K562 (cell line): ENCODE results near the gene ALDH9A1. TPM values are rescaled to one million over a fixed set of nuclear protein-coding genes. Genes with fewer than 3 reads are reported as not detected.

Source experiments
- ATAC-seq: fragments of 200-7000 bp; cut with Tn5 transposase; 3 replicates; pipeline ENCODE4 v1.9.1; 2020; ENCODE audit warnings: moderate library complexity
- BruUV-seq: library from RNA; stranded (reverse); fragments of 400-500 nt; replicated peaks from 2 replicates; lab custom pipeline; 2021; lab: Mats Ljungman, UMichigan
- CTCF ChIA-PET: fragments of 300-600 bp; formaldehyde crosslinking; extraction: SDS; loops from one replicate; lab custom pipeline; 2021; ENCODE audit warnings: low intra/inter-chr PET ratio; lab: Yijun Ruan, JAX
- POLR2A ChIA-PET: fragments of 300-600, 350-650 bp; sonication (Branson Sonifier 250); formaldehyde crosslinking; extraction: SDS; loops from one replicate; lab custom pipeline; 2021; ENCODE audit warnings: antibody characterized with exemption, inconsistent platforms; lab: Yijun Ruan, JAX
- DNase-seq, 4 experiments: peaks; one replicate each; pipeline versions ENCODE4 v3.0.0 to v3.0.0-alpha.2; 2011 to 2018; ENCODE audit warnings: low spot score in 3 of 4, mixed read lengths in 3 of 4; ENCODE audit errors: extremely low read depth in 1 of 4
- FAIRE-seq: peaks from 2 replicates; lab custom pipeline; 2011; peaks lifted over from hg19 to GRCh38; lab: Jason Lieb, UNC
- H2AFZ ChIP-seq: 2 replicates; pipeline ENCODE4 v1.6.0; 2011; ENCODE audit warnings: low read depth, low read length, control low read depth, inconsistent platforms
- H3K27ac ChIP-seq: fragments of 200-600 bp; 3 replicates; pipeline ENCODE4 v1.8.0; 2011; ENCODE audit warnings: low read depth, mild to moderate bottlenecking, control low read depth, inconsistent platforms, low read length, moderate library complexity, mixed read lengths; ENCODE audit errors: extremely low read depth
- H3K27me3 ChIP-seq, 2 experiments: fragments of 300-600 bp in 1 of 2; 2 replicates in 1 of 2; 3 replicates in 1 of 2; pipeline versions ENCODE4 v1.6.0 to v1.8.0; 2011; ENCODE audit warnings: inconsistent platforms in 2 of 2, low read length in 2 of 2, mild to moderate bottlenecking in 1 of 2, mixed read lengths in 1 of 2, moderate library complexity in 1 of 2; ENCODE audit not compliant: control insufficient read depth in 2 of 2, insufficient read depth in 2 of 2
- H3K36me3 ChIP-seq: fragments of 300-600 bp; 3 replicates; pipeline ENCODE4 v1.8.0; 2011; ENCODE audit warnings: mild to moderate bottlenecking, low read length, inconsistent platforms; ENCODE audit not compliant: control insufficient read depth, insufficient read depth
- H3K4me1 ChIP-seq, 2 experiments: fragments of 200-600 bp in 1 of 2; replicated peaks in 1 of 2; 2 replicates in 1 of 2; 3 replicates in 1 of 2; pipeline versions ENCODE4 v1.5.1 to v1.8.0; 2011; ENCODE audit warnings: inconsistent platforms in 2 of 2, low read length in 2 of 2, mild to moderate bottlenecking in 1 of 2, mixed read lengths in 1 of 2, moderate library complexity in 1 of 2; ENCODE audit not compliant: control insufficient read depth in 2 of 2, insufficient read depth in 2 of 2
- H3K4me2 ChIP-seq: 2 replicates; pipeline ENCODE4 v1.6.1; 2011; ENCODE audit warnings: low read length, control low read depth, inconsistent platforms, mixed read lengths; ENCODE audit not compliant: insufficient read depth
- H3K4me3 ChIP-seq: fragments of 200-600 bp; sonication (generic), shearing (Covaris generic); 2 replicates; pipeline ENCODE4 v1.5.1; 2016; ENCODE audit warnings: control low read depth, inconsistent platforms
- H3K79me2 ChIP-seq: fragments of 200-600 bp; 3 replicates; pipeline ENCODE4 v1.8.0; 2011; ENCODE audit warnings: low read length, inconsistent platforms; ENCODE audit not compliant: control insufficient read depth, insufficient read depth
- H3K9ac ChIP-seq, 2 experiments: 2 replicates each; pipeline versions ENCODE4 v1.6.0 to v1.6.1; 2011; ENCODE audit warnings: low read depth in 2 of 2, low read length in 2 of 2, control low read depth in 1 of 2, inconsistent platforms in 1 of 2, mild to moderate bottlenecking in 1 of 2, mixed read lengths in 1 of 2; ENCODE audit not compliant: insufficient read depth in 1 of 2
- H3K9me1 ChIP-seq: one replicate; pipeline ENCODE4 v1.6.0; 2011; ENCODE audit warnings: inconsistent platforms, mild to moderate bottlenecking, low read length, moderate library complexity; ENCODE audit not compliant: control insufficient read depth, insufficient read depth
- H3K9me3 ChIP-seq: replicated peaks from 2 replicates; pipeline ENCODE4 v1.5.1; 2011; ENCODE audit warnings: low read depth, low read length, inconsistent platforms; ENCODE audit not compliant: control insufficient read depth, insufficient read depth
- H4K20me1 ChIP-seq: replicated peaks from 2 replicates; pipeline ENCODE4 v1.6.1; 2011; ENCODE audit warnings: low read length, inconsistent platforms, mixed read lengths; ENCODE audit not compliant: control insufficient read depth, insufficient read depth
- CEBPB ChIP-seq: fragments of 450-650 bp; IDR thresholded peaks from 2 replicates; pipeline ENCODE4 v1.6.1; 2016; ENCODE audit warnings: missing genetic modification characterization, missing compliant biosample characterization
- CEBPG ChIP-seq, 3 experiments: fragments of 200-800 bp in 1 of 3; sonication (Bioruptor generic) in 1 of 3; sonication (generic) in 1 of 3; formaldehyde crosslinking in 1 of 3; IDR thresholded peaks in 2 of 3; conservative IDR thresholded peaks in 1 of 3; 2 replicates each; pipeline versions ENCODE4 v1.6.1 to v1.8.0; 2016 to 2022; ENCODE audit warnings: missing compliant biosample characterization in 2 of 3, missing genetic modification characterization in 2 of 3, mild to moderate bottlenecking in 1 of 3, missing genetic modification reagents in 1 of 3
- DPF2 ChIP-seq: fragments of 450-650 bp; IDR thresholded peaks from 2 replicates; pipeline ENCODE4 v1.6.1; 2016
- TFE3 ChIP-seq: fragments of 450-650 bp; formaldehyde crosslinking; IDR thresholded peaks from 2 replicates; pipeline ENCODE4 v1.4.0; 2020; ENCODE audit warnings: mild to moderate bottlenecking, mixed read lengths
- THAP12 ChIP-seq: fragments of 250-450 bp; sonication (Bioruptor Pico); IDR thresholded peaks from 2 replicates; pipeline ENCODE4 v1.9.0; 2021; ENCODE audit warnings: mild to moderate bottlenecking, inconsistent platforms
- in situ Hi-C: fragments of 300-500 bp; cut with MboI; formaldehyde crosslinking; loops from 4 replicates; pipeline ENCODE4 v1.15.0; 2018; ENCODE audit warnings: inconsistent platforms, mixed read lengths
- intact Hi-C: fragments of 100-400 bp; cut with micrococcal nuclease; formaldehyde crosslinking; loops from 2 replicates; pipeline ENCODE4 v1.14.2; 2022
- polyA plus RNA-seq, 8 experiments: library from polyadenylated mRNA; depleted of rRNA in 4 of 8; stranded (reverse) in 5 of 8; unstranded in 3 of 8; fragments of >200 nt; fragmentation: Nextera tagmentation in 2 of 8; fragmentation: Illumina TruSeq in 1 of 8; extraction: Ambion mirVana in 2 of 8; extraction: Trizol in 1 of 8; gene quantifications; 2 replicates each; pipeline versions ENCODE4 v1.2.1 to v1.2.3, GENCODE V29; 2011 to 2014; ENCODE audit warnings: inconsistent platforms in 1 of 8, missing spikeins in 1 of 8
- total RNA-seq, 7 experiments: library from RNA; depleted of rRNA in 6 of 7; stranded (reverse); fragments of >200 nt in 6 of 7; fragmentation: Illumina TruSeq in 2 of 7; extraction: Trizol in 2 of 7; gene quantifications; 2 replicates each; pipeline versions ENCODE4 v1.2.1 to v1.2.3, GENCODE V29; 2011 to 2021; ENCODE audit warnings: low replicate concordance in 1 of 7

Gene ALDH9A1
- total and polyA plus RNA-seq, 9 of the 15 experiments (the other 6 are each of a cell fraction or from before 2014, with no cell fraction given) = 26.5 to 54.3 (median 39.2) TPM

GRCh38 chr1:165623624-165624023 is 74.7 kb downstream of the ALDH9A1 start:
- in situ Hi-C loops = no loop called here
- Histone ChIP-seq H3K9me3 (no peaks in the 10 kb centered on the region), H3K9me1 (no peaks in the 10 kb centered on the region), H3K79me2 (no peaks in the 10 kb centered on the region), H3K36me3 (no peaks in the 10 kb centered on the region), H3K9ac (no peak overlapping the region), H3K27ac (no peak overlapping the region), H4K20me1 (no peaks in the 10 kb centered on the region), H2AFZ (no peak overlapping the region), H3K27me3 (no peaks in the 10 kb centered on the region), H3K4me1 (peaks cover 0 to 12% of the 10 kb centered on the region in 2 experiments; a peak in 2 of 5 replicates), H3K4me3 (no peak overlapping the region), H3K4me2 (no peak overlapping the region)
- FAIRE-seq (no peak), ATAC-seq (no peak), DNase-seq (no peak)
- ChIA-PET CTCF (no interaction called here), POLR2A (interaction anchor here (0.6 kb wide), 2 partner anchors 20 to 724 kb away, joined by 3 read pairs; no protein-coding TSS in a partner anchor)
- no TSS peak for BruUV-seq
- intact Hi-C loops = no loop called here
- TF ChIP-seq DPF2 (no peak), TFE3 (CRISPR knock-in tag) (no peak), CEBPB (tag) (peak; percentile 50), CEBPG (CRISPR knock-in tag; IDR thresholded peaks at IDR 0.05) (no peak), CEBPG (tag; conservative IDR thresholded peaks at IDR 0.05 in 1 of 2, IDR thresholded peaks at IDR 0.05 in 1 of 2) (peak; percentile 21 to 65; a peak in 2 of 4 replicates), THAP12 (CRISPR knock-in tag) (no peak)
